Glutamatergic neuron (in vitro differentiated cells): ENCODE measurements around the gene KCTD13. TPM values are rescaled to one million over a fixed set of nuclear protein-coding genes. Genes with fewer than 3 reads are reported as not detected.

ENCODE experiments used
- DNase-seq: peaks from one replicate; pipeline ENCODE4 v3.0.0; 2022
- H3K27ac Mint-ChIP-seq: one replicate; pipeline ENCODE4 v1.8.0; 2020; ENCODE audit warnings: mild to moderate bottlenecking, mixed read lengths, inconsistent platforms; ENCODE audit not compliant: unreplicated experiment
- H3K27me3 Mint-ChIP-seq: one replicate; pipeline ENCODE4 v1.8.0; 2020; ENCODE audit warnings: mild to moderate bottlenecking, moderate library complexity, mixed read lengths, inconsistent platforms; ENCODE audit not compliant: unreplicated experiment
- H3K36me3 Mint-ChIP-seq: one replicate; pipeline ENCODE4 v1.8.0; 2020; ENCODE audit warnings: mild to moderate bottlenecking, mixed read lengths, inconsistent platforms; ENCODE audit not compliant: unreplicated experiment
- H3K4me1 Mint-ChIP-seq: one replicate; pipeline ENCODE4 v1.8.0; 2020; ENCODE audit warnings: mild to moderate bottlenecking, low read depth, mixed read lengths, inconsistent platforms; ENCODE audit not compliant: unreplicated experiment
- H3K4me3 Mint-ChIP-seq: one replicate; pipeline ENCODE4 v1.8.0; 2020; ENCODE audit warnings: mild to moderate bottlenecking, mixed read lengths, inconsistent platforms; ENCODE audit not compliant: unreplicated experiment
- H3K9me3 Mint-ChIP-seq: one replicate; pipeline ENCODE4 v1.8.0; 2020; ENCODE audit warnings: mild to moderate bottlenecking, moderate library complexity, mixed read lengths, inconsistent platforms; ENCODE audit not compliant: unreplicated experiment
- total RNA-seq: library from RNA; stranded (reverse); fragmentation: NEBNext Ultra II Directional; extraction: Animal tissue kit (Norgen Biotek cat#: 25700); gene quantifications from one replicate; pipeline ENCODE4 v1.2.1, GENCODE V29; 2021; ENCODE audit not compliant: unreplicated experiment
- TF ChIP-seq, protein P1 (sequence below): fragments of 200-600 bp; sonication (generic); IDR thresholded peaks from one replicate; pipeline ENCODE4 v1.5.0; 2021; ENCODE audit not compliant: partially characterized antibody, unreplicated experiment

The KCTD13 gene
- total RNA-seq, 1 donor from 2014 or later = 18.4 TPM

- TF ChIP-seq, protein P1, sequence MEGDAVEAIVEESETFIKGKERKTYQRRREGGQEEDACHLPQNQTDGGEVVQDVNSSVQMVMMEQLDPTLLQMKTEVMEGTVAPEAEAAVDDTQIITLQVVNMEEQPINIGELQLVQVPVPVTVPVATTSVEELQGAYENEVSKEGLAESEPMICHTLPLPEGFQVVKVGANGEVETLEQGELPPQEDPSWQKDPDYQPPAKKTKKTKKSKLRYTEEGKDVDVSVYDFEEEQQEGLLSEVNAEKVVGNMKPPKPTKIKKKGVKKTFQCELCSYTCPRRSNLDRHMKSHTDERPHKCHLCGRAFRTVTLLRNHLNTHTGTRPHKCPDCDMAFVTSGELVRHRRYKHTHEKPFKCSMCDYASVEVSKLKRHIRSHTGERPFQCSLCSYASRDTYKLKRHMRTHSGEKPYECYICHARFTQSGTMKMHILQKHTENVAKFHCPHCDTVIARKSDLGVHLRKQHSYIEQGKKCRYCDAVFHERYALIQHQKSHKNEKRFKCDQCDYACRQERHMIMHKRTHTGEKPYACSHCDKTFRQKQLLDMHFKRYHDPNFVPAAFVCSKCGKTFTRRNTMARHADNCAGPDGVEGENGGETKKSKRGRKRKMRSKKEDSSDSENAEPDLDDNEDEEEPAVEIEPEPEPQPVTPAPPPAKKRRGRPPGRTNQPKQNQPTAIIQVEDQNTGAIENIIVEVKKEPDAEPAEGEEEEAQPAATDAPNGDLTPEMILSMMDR = no peak
- peaks cover 4% of the 10 kb centered on the region for H3K9me3 Mint-ChIP-seq
- peaks cover 7% of the 10 kb centered on the region for H3K27me3 Mint-ChIP-seq
- H3K4me1 Mint-ChIP-seq = peaks cover 8% of the 10 kb centered on the region
- H3K4me3 Mint-ChIP-seq = no peak overlapping the region
- H3K27ac Mint-ChIP-seq = no peak overlapping the region
- no peak for DNase-seq
- H3K36me3 Mint-ChIP-seq = no peaks in the 10 kb centered on the region
Measured at GRCh38 chr16:29906520-29907244, 19.3 kb downstream of the KCTD13 start.

GRCh38 chr16:29905668-29906067, 20.4 kb downstream of the KCTD13 start:
- Mint-ChIP-seq H3K27me3 (peaks cover 5% of the 10 kb centered on the region), H3K4me3 (no peak overlapping the region), H3K4me1 (peaks cover 8% of the 10 kb centered on the region), H3K9me3 (peaks cover 6% of the 10 kb centered on the region), H3K27ac (no peak overlapping the region), H3K36me3 (no peaks in the 10 kb centered on the region)
- no peak for DNase-seq
- TF ChIP-seq, protein P1 = no peak

DNA sequence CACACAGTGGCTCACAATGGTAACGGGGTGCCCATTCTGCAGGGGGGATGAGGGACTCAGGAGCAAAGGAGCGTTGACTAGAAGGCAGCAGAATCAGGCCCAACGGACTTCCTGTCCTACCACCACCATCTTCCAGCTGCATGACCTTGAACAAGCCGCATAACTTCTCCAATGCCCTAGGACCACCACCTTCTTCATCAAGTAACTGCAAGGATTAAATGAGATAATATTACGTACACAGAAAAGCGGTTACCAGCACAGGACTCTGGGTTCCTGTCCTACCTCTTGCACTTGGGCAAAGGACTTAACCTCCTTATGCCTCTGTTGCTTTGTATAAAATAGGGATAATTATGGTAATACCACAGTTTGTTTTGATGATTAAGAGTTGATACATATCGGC, 21.1 kb downstream of the KCTD13 start:
- peaks cover 9% of the 10 kb centered on the region for H3K9me3 Mint-ChIP-seq
- no peaks in the 10 kb centered on the region for H3K36me3 Mint-ChIP-seq
- H3K4me3 Mint-ChIP-seq = no peak overlapping the region
- peaks cover 8% of the 10 kb centered on the region for H3K4me1 Mint-ChIP-seq
- H3K27ac Mint-ChIP-seq = no peak overlapping the region
- H3K27me3 Mint-ChIP-seq = peaks cover 7% of the 10 kb centered on the region
- DNase-seq = no peak
- TF ChIP-seq, protein P1 = no peak

DNA sequence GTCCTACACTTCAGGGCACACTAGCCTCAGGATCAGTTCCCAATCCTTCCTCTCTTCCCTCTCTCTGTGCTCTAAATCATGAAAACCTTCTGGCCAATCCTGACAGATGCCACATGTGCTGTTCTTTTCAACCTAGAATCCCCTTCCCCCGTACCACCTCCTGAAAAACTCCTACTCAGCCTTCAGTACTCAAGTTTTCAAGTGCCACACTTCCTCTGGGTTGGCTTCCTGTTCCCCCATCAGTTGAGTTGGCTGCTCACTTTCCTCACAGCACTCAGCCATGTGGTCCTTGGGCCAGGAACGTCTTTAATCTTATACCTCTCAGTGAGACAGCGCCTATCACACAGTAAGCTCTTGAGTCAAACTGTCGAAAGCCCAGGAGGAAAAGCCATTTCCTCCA, 22.4 kb downstream of the KCTD13 start:
- no peak overlapping the region for H3K27ac Mint-ChIP-seq
- no peaks in the 10 kb centered on the region for H3K36me3 Mint-ChIP-seq
- DNase-seq = no peak
- peaks cover 7% of the 10 kb centered on the region for H3K27me3 Mint-ChIP-seq
- peaks cover 9% of the 10 kb centered on the region for H3K4me1 Mint-ChIP-seq
- peaks cover 9% of the 10 kb centered on the region for H3K9me3 Mint-ChIP-seq
- H3K4me3 Mint-ChIP-seq = peak overlapping the region; percentile 53
- TF ChIP-seq, protein P1 = no peak

DNA sequence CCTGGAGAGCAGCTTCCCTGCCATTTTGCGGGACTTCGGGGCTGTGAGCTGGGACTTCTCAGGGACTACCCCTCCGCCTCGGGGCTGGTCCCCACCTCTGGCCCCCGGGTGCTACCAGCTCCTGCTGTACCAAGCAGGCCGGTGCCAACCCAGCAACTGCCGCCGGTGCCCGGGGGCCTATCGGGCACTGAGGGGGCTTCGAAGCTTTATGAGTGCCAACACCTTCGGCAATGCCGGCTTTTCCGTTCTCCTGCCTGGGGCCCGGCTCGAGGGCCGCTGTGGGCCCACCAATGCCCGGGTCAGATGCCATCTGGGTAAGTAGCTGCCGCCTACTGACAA, 24.4 kb downstream of the KCTD13 start:
- peaks cover 4% of the 10 kb centered on the region for H3K36me3 Mint-ChIP-seq
- H3K4me3 Mint-ChIP-seq = peak overlapping the region; percentile 85
- H3K9me3 Mint-ChIP-seq = peaks cover 14% of the 10 kb centered on the region
- H3K27me3 Mint-ChIP-seq = peaks cover 10% of the 10 kb centered on the region
- DNase-seq = no peak
- peak overlapping the region; percentile 44 for H3K27ac Mint-ChIP-seq
- H3K4me1 Mint-ChIP-seq = peaks cover 19% of the 10 kb centered on the region
- TF ChIP-seq, protein P1 = no peak
